K562 (cell line): ENCODE data around the gene SMAD1.

Source experiments
- HCFC1 ChIP-seq: IDR thresholded peaks from 2 replicates; pipeline ENCODE4 v1.6.1; 2012; ENCODE audit warnings: low read depth, low read length, improper control_type of control experiment
- HDAC8 ChIP-seq: fragments of 450-650 bp; IDR thresholded peaks from 2 replicates; pipeline ENCODE4 v1.6.1; 2016; ENCODE audit warnings: mild to moderate bottlenecking, missing genetic modification characterization, moderate library complexity, missing compliant biosample characterization
- POLR2AphosphoS5 ChIP-seq: IDR thresholded peaks from 2 replicates; pipeline ENCODE4 v1.6.1; 2011; ENCODE audit warnings: mild to moderate bottlenecking, low read depth, low read length, moderate library complexity; ENCODE audit not compliant: control insufficient read depth, insufficient read depth
- RFX5 ChIP-seq: IDR thresholded peaks from 2 replicates; pipeline ENCODE4 v1.6.1; 2011; ENCODE audit warnings: low read depth, mild to moderate bottlenecking, improper control_type of control experiment, low read length
- TFAP4 ChIP-seq: sonication (generic); formaldehyde crosslinking; IDR thresholded peaks from 2 replicates; pipeline ENCODE4 v1.8.0; 2022; ENCODE audit warnings: missing genetic modification reagents, mild to moderate bottlenecking, moderate library complexity, borderline replicate concordance
- TF ChIP-seq, protein P1 (sequence below), 3 experiments: IDR thresholded peaks in 2 of 3; conservative IDR thresholded peaks in 1 of 3; 2 replicates each; pipeline ENCODE4 v1.5.1; 2011 to 2012; ENCODE audit warnings: low read length in 3 of 3, mild to moderate bottlenecking in 3 of 3, control low read depth in 2 of 3, improper control_type of control experiment in 1 of 3, inconsistent platforms in 1 of 3, low read depth in 1 of 3, mixed read lengths in 1 of 3, moderate library complexity in 1 of 3; ENCODE audit not compliant: insufficient read depth in 2 of 3
- TF ChIP-seq, protein P2 (sequence below): sonication (generic); formaldehyde crosslinking; IDR thresholded peaks from 2 replicates; pipeline ENCODE4 v1.4.0; 2020; ENCODE audit warnings: mild to moderate bottlenecking, missing genetic modification reagents
- TF ChIP-seq, protein P3 (sequence below): fragments of 250-450 bp; sonication (Bioruptor Pico); IDR thresholded peaks from 2 replicates; pipeline ENCODE4 v1.5.0; 2021

DNA sequence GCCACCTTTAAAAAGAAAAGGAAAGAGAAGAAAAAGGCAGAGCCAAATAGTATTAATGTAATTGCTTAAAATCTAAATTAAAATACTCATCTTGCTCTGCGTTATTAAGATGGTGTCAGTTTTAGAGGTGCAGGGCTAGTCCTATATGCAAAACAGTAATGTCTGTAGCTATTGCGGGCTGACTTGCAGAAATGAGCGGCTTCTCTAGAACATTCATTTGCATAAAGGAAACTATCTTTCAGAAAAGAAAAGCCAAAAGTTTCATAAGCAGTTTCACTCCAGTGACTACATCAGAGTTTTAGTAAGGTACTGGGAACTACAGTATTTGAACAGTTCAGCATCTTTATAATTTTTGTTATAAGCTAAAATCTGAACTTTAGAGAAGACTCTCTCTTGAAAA, 6.0 kb downstream of the SMAD1 start:
- TF ChIP-seq HDAC8 (tag): no peak
- TF ChIP-seq, protein P1, sequence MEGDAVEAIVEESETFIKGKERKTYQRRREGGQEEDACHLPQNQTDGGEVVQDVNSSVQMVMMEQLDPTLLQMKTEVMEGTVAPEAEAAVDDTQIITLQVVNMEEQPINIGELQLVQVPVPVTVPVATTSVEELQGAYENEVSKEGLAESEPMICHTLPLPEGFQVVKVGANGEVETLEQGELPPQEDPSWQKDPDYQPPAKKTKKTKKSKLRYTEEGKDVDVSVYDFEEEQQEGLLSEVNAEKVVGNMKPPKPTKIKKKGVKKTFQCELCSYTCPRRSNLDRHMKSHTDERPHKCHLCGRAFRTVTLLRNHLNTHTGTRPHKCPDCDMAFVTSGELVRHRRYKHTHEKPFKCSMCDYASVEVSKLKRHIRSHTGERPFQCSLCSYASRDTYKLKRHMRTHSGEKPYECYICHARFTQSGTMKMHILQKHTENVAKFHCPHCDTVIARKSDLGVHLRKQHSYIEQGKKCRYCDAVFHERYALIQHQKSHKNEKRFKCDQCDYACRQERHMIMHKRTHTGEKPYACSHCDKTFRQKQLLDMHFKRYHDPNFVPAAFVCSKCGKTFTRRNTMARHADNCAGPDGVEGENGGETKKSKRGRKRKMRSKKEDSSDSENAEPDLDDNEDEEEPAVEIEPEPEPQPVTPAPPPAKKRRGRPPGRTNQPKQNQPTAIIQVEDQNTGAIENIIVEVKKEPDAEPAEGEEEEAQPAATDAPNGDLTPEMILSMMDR (IDR thresholded peaks at IDR 0.05 in 2 of 3, conservative IDR thresholded peaks at IDR 0.05 in 1 of 3; ENCODE audit: insufficient read depth in 2 of 3, low read depth in 1 of 3, low read length in 3 of 3): no peak
- TF ChIP-seq, protein P2, sequence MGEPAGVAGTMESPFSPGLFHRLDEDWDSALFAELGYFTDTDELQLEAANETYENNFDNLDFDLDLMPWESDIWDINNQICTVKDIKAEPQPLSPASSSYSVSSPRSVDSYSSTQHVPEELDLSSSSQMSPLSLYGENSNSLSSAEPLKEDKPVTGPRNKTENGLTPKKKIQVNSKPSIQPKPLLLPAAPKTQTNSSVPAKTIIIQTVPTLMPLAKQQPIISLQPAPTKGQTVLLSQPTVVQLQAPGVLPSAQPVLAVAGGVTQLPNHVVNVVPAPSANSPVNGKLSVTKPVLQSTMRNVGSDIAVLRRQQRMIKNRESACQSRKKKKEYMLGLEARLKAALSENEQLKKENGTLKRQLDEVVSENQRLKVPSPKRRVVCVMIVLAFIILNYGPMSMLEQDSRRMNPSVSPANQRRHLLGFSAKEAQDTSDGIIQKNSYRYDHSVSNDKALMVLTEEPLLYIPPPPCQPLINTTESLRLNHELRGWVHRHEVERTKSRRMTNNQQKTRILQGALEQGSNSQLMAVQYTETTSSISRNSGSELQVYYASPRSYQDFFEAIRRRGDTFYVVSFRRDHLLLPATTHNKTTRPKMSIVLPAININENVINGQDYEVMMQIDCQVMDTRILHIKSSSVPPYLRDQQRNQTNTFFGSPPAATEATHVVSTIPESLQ (CRISPR knock-in tag): no peak
- TF ChIP-seq, protein P3, sequence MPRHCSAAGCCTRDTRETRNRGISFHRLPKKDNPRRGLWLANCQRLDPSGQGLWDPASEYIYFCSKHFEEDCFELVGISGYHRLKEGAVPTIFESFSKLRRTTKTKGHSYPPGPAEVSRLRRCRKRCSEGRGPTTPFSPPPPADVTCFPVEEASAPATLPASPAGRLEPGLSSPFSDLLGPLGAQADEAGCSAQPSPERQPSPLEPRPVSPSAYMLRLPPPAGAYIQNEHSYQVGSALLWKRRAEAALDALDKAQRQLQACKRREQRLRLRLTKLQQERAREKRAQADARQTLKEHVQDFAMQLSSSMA (CRISPR knock-in tag): no peak
- TF ChIP-seq HCFC1: no peak
- TF ChIP-seq RFX5: no peak
- no peak for TF ChIP-seq POLR2AphosphoS5
- TF ChIP-seq TFAP4: no peak
